HG03521 (cell line): ENCODE data around the gene OSBPL10.
"Not testable (repeated sequence)": the region's sequence is repeated elsewhere in the genome, so short reads cannot be mapped to it uniquely, and the experiment has no call there.

Experiments used
- ATAC-seq: cut with Tn5 transposase; IDR thresholded peaks from one replicate; pipeline ENCODE4 v1.9.1; 2021; ENCODE audit warnings: mild to moderate bottlenecking, moderate library complexity; ENCODE audit not compliant: unreplicated experiment

The OSBPL10 gene

DNA sequence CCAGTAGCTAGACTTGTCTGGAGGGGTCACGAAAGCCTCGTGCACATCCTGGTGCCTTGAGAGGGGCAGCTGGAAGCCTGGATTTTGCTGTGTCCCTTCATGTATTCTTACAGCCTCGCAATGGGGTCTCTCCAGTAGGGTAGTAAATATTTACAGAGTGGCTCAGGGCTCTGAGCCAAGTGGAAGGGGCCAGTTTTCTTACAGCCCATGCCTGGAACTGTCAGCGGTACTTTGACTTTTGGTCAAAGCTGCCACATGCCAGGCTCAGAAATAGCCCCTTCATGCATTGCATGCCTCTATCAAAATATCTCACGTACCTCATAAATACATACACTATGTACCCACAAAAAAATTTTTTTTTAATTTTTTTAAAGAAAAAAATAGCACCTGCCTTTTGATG lies 119.2 kb downstream of the OSBPL10 start:
- no peak for ATAC-seq

DNA sequence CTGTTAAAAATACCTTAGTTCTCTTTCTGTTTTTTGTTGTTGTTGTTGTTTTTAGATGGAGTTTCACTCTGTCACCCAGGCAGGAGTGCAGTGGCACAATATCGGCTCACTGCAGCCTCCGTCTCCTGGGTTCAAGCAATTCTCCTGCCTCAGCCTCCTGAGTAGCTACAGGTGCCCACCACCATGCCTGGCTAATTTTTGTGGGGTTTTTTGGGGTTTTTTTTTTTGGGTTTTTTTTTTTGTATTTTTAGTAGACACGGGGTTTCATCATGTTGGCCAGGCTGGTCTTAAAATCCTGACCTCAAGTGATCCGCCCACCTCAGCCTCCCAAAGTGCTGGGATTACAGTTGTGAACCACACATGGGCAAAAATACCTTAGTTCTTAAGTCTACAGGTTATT lies 120.4 kb downstream of the OSBPL10 start:
- ATAC-seq: not testable (repeated sequence)

- no peak for ATAC-seq
Observed at GRCh38 chr3:31859245-31859644, 121.8 kb downstream of the OSBPL10 start.

DNA sequence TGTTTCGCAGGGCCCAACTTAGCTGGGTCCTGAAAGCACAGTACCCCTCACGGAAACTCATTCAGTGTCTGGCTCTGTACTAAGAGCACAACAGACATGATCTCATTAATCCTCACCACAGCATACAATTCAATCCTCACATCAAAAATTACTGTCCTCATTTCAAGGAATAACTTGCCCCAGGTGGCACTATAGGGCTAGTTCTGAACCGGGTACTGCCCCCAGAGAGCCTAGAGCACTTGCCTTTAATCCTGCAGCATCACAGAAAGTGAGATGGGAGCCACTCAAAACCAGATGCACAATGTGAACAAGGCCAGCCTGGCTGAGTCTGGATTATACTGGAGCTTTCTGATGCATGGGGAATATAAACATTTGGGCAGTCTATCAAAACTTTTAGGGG lies 122.6 kb downstream of the OSBPL10 start:
- no peak for ATAC-seq

GRCh38 chr3:31853580-31853979 lies 127.5 kb downstream of the OSBPL10 start:
- no peak for ATAC-seq

DNA sequence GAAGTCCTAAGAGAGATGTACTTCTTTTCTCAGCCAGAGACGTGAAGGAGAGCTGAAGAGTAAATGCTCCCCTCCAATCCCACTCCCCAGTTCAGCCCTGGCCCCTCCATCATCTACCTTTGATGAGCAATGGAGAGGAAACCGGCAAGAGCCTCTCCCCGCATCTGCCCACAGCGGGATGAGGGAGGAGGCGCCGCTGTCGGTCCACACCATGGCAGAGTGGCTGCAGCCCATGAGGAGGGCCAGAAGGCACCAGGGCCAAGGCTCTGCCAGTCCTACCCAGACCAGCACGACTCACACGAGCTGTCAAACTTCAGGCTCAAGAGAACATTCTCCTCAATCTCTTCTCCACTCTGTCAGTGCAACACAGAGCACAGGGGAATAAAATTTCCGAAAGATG lies 129.8 kb downstream of the OSBPL10 start:
- no peak for ATAC-seq

- no peak for ATAC-seq
Observed at GRCh38 chr3:31848911-31849310, 132.2 kb downstream of the OSBPL10 start.

DNA sequence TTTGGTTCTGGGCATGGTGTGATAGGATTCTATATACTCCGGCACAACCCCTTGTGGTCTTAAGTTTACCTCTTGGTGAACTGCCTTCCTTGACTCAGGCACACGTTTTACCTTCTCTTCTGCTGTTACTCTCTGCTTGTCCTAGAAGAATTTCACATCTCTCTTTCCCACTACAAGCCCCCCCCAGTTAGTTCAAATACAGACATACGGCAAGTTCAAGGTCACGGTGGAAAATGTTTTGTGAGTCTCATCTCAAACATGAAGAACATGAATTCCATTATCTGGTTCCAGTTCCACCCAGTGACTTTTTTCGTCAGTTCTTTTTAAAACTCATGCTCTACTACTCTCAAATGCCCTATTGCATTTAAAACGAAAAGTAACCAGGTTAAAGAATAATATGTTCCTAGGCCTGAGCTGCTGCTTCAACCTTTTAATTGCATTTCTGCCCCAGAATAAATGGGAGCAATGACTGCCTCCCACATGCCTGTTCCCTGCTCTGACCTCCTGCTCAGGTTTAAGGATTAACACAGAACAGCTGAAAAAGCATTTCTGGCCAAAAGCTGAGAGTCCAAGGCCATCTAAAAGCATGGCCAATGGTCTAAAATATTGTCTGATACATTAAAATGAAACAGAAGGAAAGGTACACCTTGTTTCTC lies 132.8 kb downstream of the OSBPL10 start:
- ATAC-seq: no peak

DNA sequence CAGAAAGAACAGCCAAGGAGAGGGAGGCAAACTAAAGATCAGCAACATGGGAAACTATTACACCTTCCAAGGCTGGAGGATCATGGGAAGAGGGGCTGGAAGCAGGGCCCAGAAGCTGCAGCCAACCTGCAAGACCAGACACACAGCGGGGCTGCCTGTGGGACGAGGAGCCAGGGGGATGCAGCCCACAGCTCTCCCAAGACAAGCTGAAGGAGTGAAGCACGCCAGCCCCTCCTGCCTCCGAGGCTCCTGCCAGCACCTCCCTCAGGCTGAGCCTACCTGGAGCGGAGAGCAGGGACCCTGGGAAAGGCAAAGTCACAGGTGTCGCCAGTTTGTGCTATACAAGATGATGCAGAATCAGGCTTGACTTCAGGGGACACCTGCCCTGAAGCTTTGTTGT lies 133.3 kb downstream of the OSBPL10 start:
- ATAC-seq: no peak

DNA sequence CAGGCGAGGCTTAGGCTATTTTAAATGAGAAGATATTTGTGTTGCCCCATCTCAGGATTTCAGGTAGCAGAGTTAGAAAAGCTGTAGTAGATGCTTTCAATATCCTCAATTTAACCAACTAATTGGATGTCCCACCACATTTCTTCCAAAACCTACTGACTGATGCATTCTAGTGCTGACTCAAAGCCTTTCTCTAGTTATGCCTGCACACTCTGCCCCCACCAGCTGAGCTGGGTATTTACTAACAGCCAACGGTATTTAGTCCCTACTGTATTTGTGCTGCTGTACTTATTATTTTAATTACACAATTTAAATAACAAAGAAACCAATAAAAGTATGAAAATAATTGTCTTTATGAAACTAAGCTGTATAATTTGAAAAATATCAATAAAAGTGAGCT lies 139.5 kb downstream of the OSBPL10 start:
- ATAC-seq: no peak

GRCh38 chr3:31840252-31840651 lies 140.8 kb downstream of the OSBPL10 start:
- no peak for ATAC-seq

GRCh38 chr3:31839144-31839917 lies 141.7 kb downstream of the OSBPL10 start:
- no peak for ATAC-seq

GRCh38 chr3:31836131-31837075 lies 144.7 kb downstream of the OSBPL10 start:
- no peak for ATAC-seq

- ATAC-seq: no peak
Observed at GRCh38 chr3:31833391-31834190, 147.5 kb downstream of the OSBPL10 start.

- ATAC-seq: no peak
Observed at GRCh38 chr3:31832551-31832950, 148.5 kb downstream of the OSBPL10 start.

DNA sequence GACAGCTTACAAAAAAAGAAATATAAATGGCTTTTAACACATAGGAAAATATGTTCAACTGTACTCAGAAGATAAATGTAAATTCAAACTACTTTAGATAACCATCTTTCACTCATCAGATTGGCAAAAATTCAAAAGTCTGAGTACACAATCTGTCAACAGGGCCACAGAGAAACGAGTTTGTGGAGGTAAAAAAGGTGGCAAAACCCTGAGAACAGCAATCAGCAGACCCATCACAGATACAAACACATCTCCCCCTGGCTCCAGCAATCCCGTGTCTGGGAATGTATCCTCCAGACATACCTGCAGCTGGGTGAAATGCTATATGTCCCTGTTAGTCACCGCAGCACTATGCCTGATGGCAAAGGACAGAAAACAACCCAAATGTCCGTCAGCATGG lies 149.5 kb downstream of the OSBPL10 start:
- ATAC-seq: no peak

- ATAC-seq: no peak
Observed at GRCh38 chr3:31829826-31830426, 151.1 kb downstream of the OSBPL10 start.

DNA sequence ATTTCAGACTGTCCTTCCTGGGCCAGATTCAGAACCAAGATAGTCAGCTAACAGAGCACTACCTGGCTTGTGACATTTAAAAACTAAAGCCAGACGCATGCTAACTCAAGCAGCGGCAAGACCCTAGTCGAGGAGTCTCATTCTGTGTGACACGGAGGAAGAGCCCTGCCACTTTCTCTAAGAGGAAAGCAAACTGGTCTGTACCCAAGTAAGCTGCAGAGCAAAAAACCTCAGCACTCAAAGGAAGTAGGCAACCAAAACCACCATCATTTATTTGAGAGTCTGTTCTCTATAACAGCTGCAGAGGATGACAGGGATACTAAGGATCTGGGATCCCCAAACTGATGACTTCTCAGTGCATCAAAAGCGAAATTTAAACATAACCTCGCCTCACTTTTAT lies 152.1 kb downstream of the OSBPL10 start:
- no peak for ATAC-seq

DNA sequence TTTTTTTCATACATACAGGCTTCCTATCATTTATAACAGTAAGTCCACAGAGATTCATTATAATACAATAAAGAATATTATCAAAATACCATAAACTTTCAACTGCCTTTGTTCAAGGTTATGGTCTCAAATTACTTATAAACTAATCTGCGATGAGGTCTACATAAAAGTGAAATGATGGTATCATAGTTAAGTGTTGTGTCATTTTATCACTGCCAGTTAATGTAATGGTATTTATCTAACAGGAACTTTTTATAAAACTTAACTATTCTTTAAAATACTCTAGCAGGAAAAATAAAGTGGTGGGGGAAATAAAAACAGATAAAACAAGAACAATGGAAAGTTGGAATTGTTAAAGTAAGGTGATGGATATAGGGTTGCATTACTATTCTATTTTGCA lies 153.1 kb downstream of the OSBPL10 start:
- no peak for ATAC-seq

DNA sequence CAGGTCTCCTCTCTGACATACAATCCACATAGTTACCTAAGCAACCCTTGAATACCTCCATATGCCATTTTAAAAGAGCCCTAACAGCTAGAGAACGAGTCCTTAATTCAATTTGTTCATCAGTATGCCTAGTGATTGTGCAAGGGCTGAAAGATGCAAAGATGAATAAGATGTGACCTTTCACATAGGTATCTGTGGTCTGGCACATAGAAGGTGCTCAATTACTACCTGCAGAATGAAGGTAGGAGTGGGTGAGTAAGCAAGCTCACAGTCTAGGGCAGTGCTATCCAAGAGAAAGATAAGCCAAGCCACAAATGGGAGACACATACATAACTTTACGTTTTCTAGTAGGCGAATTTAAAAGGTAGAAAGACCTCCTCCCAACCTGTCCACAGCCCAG lies 157.9 kb downstream of the OSBPL10 start:
- ATAC-seq: no peak
